DMS53 treated with DMSO at 0.1 percent for 48 hours (cell line): ENCODE measurements around the gene NECTIN3.

Experiments used
- DNase-seq: peaks from one replicate; lab custom pipeline; 2025; ENCODE audit not compliant: unreplicated experiment; lab: John Stamatoyannopoulos, UW

The NECTIN3 gene

GRCh38 chr3:111081008-111081545 lies 9.5 kb downstream of the NECTIN3 start:
- no peak for DNase-seq

- no peak for DNase-seq
Measured at GRCh38 chr3:111084911-111085310, 13.3 kb downstream of the NECTIN3 start.

GRCh38 chr3:111087924-111088469 lies 16.4 kb downstream of the NECTIN3 start:
- DNase-seq, result no peak

- DNase-seq, result no peak
Measured at GRCh38 chr3:111096487-111097209, 25.0 kb downstream of the NECTIN3 start.

- DNase-seq, result no peak
Measured at GRCh38 chr3:111103807-111104206, 32.2 kb downstream of the NECTIN3 start.

GRCh38 chr3:111106993-111107661 lies 35.5 kb downstream of the NECTIN3 start:
- peak; percentile 57 for DNase-seq

- no peak for DNase-seq
Measured at GRCh38 chr3:111107662-111108035, 36.0 kb downstream of the NECTIN3 start.

GRCh38 chr3:111112913-111113312 lies 41.3 kb downstream of the NECTIN3 start:
- DNase-seq, result no peak

GRCh38 chr3:111128884-111129283 lies 57.3 kb downstream of the NECTIN3 start:
- DNase-seq, result no peak

GRCh38 chr3:111130827-111131226 lies 59.2 kb downstream of the NECTIN3 start:
- no peak for DNase-seq

- no peak for DNase-seq
Measured at GRCh38 chr3:111134302-111134701, 62.7 kb downstream of the NECTIN3 start.

GRCh38 chr3:111151438-111151837 lies 79.8 kb downstream of the NECTIN3 start:
- peak; percentile 16 for DNase-seq

- DNase-seq, result no peak
Measured at GRCh38 chr3:111152496-111152895, 80.9 kb downstream of the NECTIN3 start.

- DNase-seq, result no peak
Measured at GRCh38 chr3:111156517-111156916, 84.9 kb downstream of the NECTIN3 start.

- no peak for DNase-seq
Measured at GRCh38 chr3:111159391-111159790, 87.8 kb downstream of the NECTIN3 start.

- DNase-seq, result no peak
Measured at GRCh38 chr3:111164621-111165020, 93.0 kb downstream of the NECTIN3 start.

GRCh38 chr3:111165411-111165810 lies 93.8 kb downstream of the NECTIN3 start:
- no peak for DNase-seq

GRCh38 chr3:111173328-111173900 lies 101.8 kb downstream of the NECTIN3 start:
- DNase-seq, result no peak

- no peak for DNase-seq
Measured at GRCh38 chr3:111173906-111174305, 102.3 kb downstream of the NECTIN3 start.

GRCh38 chr3:111190518-111190917 lies 118.9 kb downstream of the NECTIN3 start:
- DNase-seq, result no peak

- no peak for DNase-seq
Measured at GRCh38 chr3:111193472-111193871, 121.9 kb downstream of the NECTIN3 start.

- no peak for DNase-seq
Measured at GRCh38 chr3:111194048-111194447, 122.4 kb downstream of the NECTIN3 start.
